ENCODE results near the gene CELSR3. TPM values are rescaled to one million over a fixed set of nuclear protein-coding genes. Genes with fewer than 3 reads are reported as not detected.

Gene CELSR3
- total and polyA plus RNA-seq, 4 donors: 6.0 to 26.1 (median 18.0) TPM

DNA sequence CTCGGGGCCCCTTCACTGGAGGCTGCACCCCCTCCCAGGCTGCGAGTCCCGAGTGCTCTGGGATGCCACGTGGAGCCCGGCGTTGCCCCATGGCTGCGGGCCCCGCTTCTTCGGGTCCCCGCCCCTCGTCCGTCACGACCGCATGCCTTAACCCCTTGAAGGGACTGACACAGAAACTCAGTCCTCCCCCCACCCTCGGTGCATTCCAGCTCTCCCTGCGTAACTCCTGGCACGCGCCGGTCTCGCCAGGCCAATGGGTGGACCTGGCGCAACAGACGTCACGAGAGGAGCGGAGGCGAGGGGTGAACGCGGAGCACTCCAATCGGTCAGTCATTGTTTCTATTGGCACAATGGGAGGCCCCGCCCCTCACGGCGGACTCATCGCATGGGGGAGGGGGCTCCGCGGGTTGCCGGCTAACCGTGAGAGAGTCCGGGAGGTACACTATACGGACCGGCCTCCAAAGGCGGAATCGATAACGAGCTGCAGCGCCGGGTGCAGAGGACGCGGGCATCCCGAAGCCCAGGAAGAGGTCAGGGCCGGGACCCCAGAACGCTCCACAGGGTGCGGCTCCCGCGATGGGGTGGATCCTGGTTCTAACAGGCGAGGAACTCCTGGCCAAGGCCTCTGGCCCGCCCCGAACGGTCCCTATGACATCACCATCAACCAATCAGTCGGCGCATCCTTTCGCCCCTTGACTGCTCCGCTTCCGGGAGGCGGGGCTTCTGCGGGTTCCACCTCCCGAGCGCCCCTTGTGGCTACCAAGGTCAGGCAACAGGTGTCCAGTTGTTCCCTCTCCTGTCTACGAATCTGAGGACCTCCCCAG is 1.0 kb upstream of the CELSR3 start:
- DNase-seq (ENCODE audit: low read depth in 4 of 6, low spot score in 6 of 6): peak; percentile 91 to 99 (median 94)
- no peaks in the 10 kb centered on the region for H3K27me3 ChIP-seq (ENCODE audit: control insufficient read depth, insufficient read depth, low read length)
- under 1% methylated on average over 66 of the region's 66 CpGs for WGBS (ENCODE audit: insufficient coverage)

GRCh38 chr3:48662145-48662752 is 437 bp downstream of the CELSR3 start:
- Histone ChIP-seq H3K27ac (ENCODE audit: low read depth, low read length) (peak overlapping the region; percentile 25), H3K4me1 (ENCODE audit: control insufficient read depth, insufficient read depth, low read length) (peaks cover 53% of the 10 kb centered on the region), H3K27me3 (ENCODE audit: control insufficient read depth, insufficient read depth, low read length) (no peaks in the 10 kb centered on the region), H3K36me3 (ENCODE audit: control insufficient read depth, insufficient read depth, low read length) (peaks cover 46% of the 10 kb centered on the region), H3K4me3 (ENCODE audit: low read depth, low read length) (peak overlapping the region; percentile 77), H3K9me3 (ENCODE audit: control insufficient read depth, insufficient read depth, low read length) (no peaks in the 10 kb centered on the region)
- peak in 2 of 6 donors; percentile 53 to 58 for DNase-seq (ENCODE audit: low read depth in 4 of 6, low spot score in 6 of 6)
- WGBS (ENCODE audit: insufficient coverage): under 1% methylated on average over 28 of the region's 46 CpGs

More for the DNA sequence above, 1.0 kb upstream of the CELSR3 start:
- peak overlapping the region; percentile 94 for H3K27ac ChIP-seq (ENCODE audit: low read depth, low read length)
- peak overlapping the region; percentile 77 for H3K4me3 ChIP-seq (ENCODE audit: low read depth, low read length)
- H3K36me3 ChIP-seq (ENCODE audit: control insufficient read depth, insufficient read depth, low read length): peaks cover 35% of the 10 kb centered on the region
- no peaks in the 10 kb centered on the region for H3K9me3 ChIP-seq (ENCODE audit: control insufficient read depth, insufficient read depth, low read length)
- peaks cover 43% of the 10 kb centered on the region for H3K4me1 ChIP-seq (ENCODE audit: control insufficient read depth, insufficient read depth, low read length)

DNA sequence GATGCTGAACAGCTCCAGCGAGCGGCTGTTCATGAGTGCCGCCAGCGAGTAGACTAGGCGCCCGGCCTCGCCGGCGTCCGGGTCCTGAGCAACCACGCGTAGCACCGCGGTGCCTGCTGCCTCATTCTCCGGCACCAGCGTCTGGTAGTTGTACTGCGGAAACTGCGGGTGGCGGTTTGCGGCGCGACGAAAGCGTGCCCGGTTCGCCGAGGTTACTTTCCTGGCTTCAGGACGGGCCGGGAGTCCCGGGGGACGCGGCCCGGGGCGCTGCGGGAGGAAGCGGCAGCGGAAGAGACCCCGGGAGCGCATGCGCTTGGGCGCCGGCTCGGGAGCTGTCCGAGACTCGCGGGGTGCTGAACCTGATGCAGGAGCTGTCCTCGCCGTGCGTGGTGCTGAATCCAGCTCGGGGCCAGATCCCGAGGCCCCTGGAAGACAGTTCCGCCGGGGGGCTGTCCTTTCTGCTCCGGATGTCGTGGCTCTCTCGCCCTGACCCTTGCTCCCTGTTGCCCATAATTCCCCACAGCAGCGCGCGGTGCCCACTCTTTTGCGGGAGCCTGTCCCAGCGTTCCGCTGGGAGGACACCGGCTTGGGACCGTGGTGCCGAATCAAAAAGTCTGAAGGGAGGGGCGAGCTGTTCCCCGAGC is 1.1 kb downstream of the CELSR3 start:
- peak in 2 of 6 donors; percentile 69 to 81 for DNase-seq (ENCODE audit: low read depth in 4 of 6, low spot score in 6 of 6)
- no peaks in the 10 kb centered on the region for H3K27me3 ChIP-seq (ENCODE audit: control insufficient read depth, insufficient read depth, low read length)
- no peak overlapping the region for H3K27ac ChIP-seq (ENCODE audit: low read depth, low read length)
- H3K4me3 ChIP-seq (ENCODE audit: low read depth, low read length): peak overlapping the region; percentile 40
- no peaks in the 10 kb centered on the region for H3K9me3 ChIP-seq (ENCODE audit: control insufficient read depth, insufficient read depth, low read length)
- H3K36me3 ChIP-seq (ENCODE audit: control insufficient read depth, insufficient read depth, low read length): peaks cover 51% of the 10 kb centered on the region
- 1% methylated on average over 67 of the region's 67 CpGs for WGBS (ENCODE audit: insufficient coverage)
- H3K4me1 ChIP-seq (ENCODE audit: control insufficient read depth, insufficient read depth, low read length): peaks cover 60% of the 10 kb centered on the region

GRCh38 chr3:48660800-48661400 is 1.8 kb downstream of the CELSR3 start:
- WGBS (ENCODE audit: insufficient coverage): 56% methylated on average over 61 of the region's 61 CpGs
- Histone ChIP-seq H3K36me3 (ENCODE audit: control insufficient read depth, insufficient read depth, low read length) (peaks cover 57% of the 10 kb centered on the region), H3K9me3 (ENCODE audit: control insufficient read depth, insufficient read depth, low read length) (no peaks in the 10 kb centered on the region), H3K27ac (ENCODE audit: low read depth, low read length) (no peak overlapping the region), H3K4me1 (ENCODE audit: control insufficient read depth, insufficient read depth, low read length) (peaks cover 66% of the 10 kb centered on the region), H3K27me3 (ENCODE audit: control insufficient read depth, insufficient read depth, low read length) (no peaks in the 10 kb centered on the region), H3K4me3 (ENCODE audit: low read depth, low read length) (no peak overlapping the region)
- no peak for DNase-seq (ENCODE audit: low read depth in 4 of 6, low spot score in 6 of 6)

- peaks cover 94% of the 10 kb centered on the region for H3K36me3 ChIP-seq (ENCODE audit: control insufficient read depth, insufficient read depth, low read length)
- no peak for DNase-seq (ENCODE audit: low read depth in 4 of 6, low spot score in 6 of 6)
- no peaks in the 10 kb centered on the region for H3K9me3 ChIP-seq (ENCODE audit: control insufficient read depth, insufficient read depth, low read length)
- peaks cover 46% of the 10 kb centered on the region for H3K4me1 ChIP-seq (ENCODE audit: control insufficient read depth, insufficient read depth, low read length)
- WGBS (ENCODE audit: insufficient coverage): 58% methylated on average over 45 of the region's 45 CpGs
- H3K4me3 ChIP-seq (ENCODE audit: low read depth, low read length): peak overlapping the region; percentile 27
- H3K27me3 ChIP-seq (ENCODE audit: control insufficient read depth, insufficient read depth, low read length): no peaks in the 10 kb centered on the region
- no peak overlapping the region for H3K27ac ChIP-seq (ENCODE audit: low read depth, low read length)
Measured at GRCh38 chr3:48656841-48657281, 5.8 kb downstream of the CELSR3 start.

- Histone ChIP-seq H3K9me3 (ENCODE audit: control insufficient read depth, insufficient read depth, low read length) (no peaks in the 10 kb centered on the region), H3K36me3 (ENCODE audit: control insufficient read depth, insufficient read depth, low read length) (peaks cover 97% of the 10 kb centered on the region), H3K27me3 (ENCODE audit: control insufficient read depth, insufficient read depth, low read length) (no peaks in the 10 kb centered on the region), H3K4me3 (ENCODE audit: low read depth, low read length) (peak overlapping the region; percentile 27), H3K27ac (ENCODE audit: low read depth, low read length) (no peak overlapping the region), H3K4me1 (ENCODE audit: control insufficient read depth, insufficient read depth, low read length) (peaks cover 40% of the 10 kb centered on the region)
- 5% methylated on average over 94 of the region's 94 CpGs for WGBS (ENCODE audit: insufficient coverage)
- peak in 2 of 6 donors; percentile 68 to 76 for DNase-seq (ENCODE audit: low read depth in 4 of 6, low spot score in 6 of 6)
Measured at GRCh38 chr3:48656061-48656840, 6.4 kb downstream of the CELSR3 start.

- 36% methylated on average over 17 of the region's 30 CpGs for WGBS (ENCODE audit: insufficient coverage)
- Histone ChIP-seq H3K36me3 (ENCODE audit: control insufficient read depth, insufficient read depth, low read length) (peaks cover 97% of the 10 kb centered on the region), H3K27me3 (ENCODE audit: control insufficient read depth, insufficient read depth, low read length) (no peaks in the 10 kb centered on the region), H3K4me1 (ENCODE audit: control insufficient read depth, insufficient read depth, low read length) (peaks cover 34% of the 10 kb centered on the region), H3K27ac (ENCODE audit: low read depth, low read length) (no peak overlapping the region), H3K9me3 (ENCODE audit: control insufficient read depth, insufficient read depth, low read length) (no peaks in the 10 kb centered on the region), H3K4me3 (ENCODE audit: low read depth, low read length) (no peak overlapping the region)
- no peak for DNase-seq (ENCODE audit: low read depth in 4 of 6, low spot score in 6 of 6)
Measured at GRCh38 chr3:48655606-48656005, 7.1 kb downstream of the CELSR3 start.

GRCh38 chr3:48655063-48655462 is 7.6 kb downstream of the CELSR3 start:
- no peaks in the 10 kb centered on the region for H3K9me3 ChIP-seq (ENCODE audit: control insufficient read depth, insufficient read depth, low read length)
- H3K36me3 ChIP-seq (ENCODE audit: control insufficient read depth, insufficient read depth, low read length): peaks cover 97% of the 10 kb centered on the region
- no peaks in the 10 kb centered on the region for H3K27me3 ChIP-seq (ENCODE audit: control insufficient read depth, insufficient read depth, low read length)
- 93% methylated on average over 9 of the region's 12 CpGs for WGBS (ENCODE audit: insufficient coverage)
- peaks cover 32% of the 10 kb centered on the region for H3K4me1 ChIP-seq (ENCODE audit: control insufficient read depth, insufficient read depth, low read length)
- no peak for DNase-seq (ENCODE audit: low read depth in 4 of 6, low spot score in 6 of 6)
- H3K27ac ChIP-seq (ENCODE audit: low read depth, low read length): no peak overlapping the region
- H3K4me3 ChIP-seq (ENCODE audit: low read depth, low read length): no peak overlapping the region

Measured in spinal cord (tissue), 10 donors.